SU-DHL-6 (cell line): ENCODE data around the gene TNP2.

Experiments used
- EZH2phosphoT487 ChIP-seq: fragments of 200-600 bp; sonication (generic), shearing (Covaris generic); conservative IDR thresholded peaks from 2 replicates; pipeline ENCODE4 v1.6.1; 2018; ENCODE audit warnings: mild to moderate bottlenecking, antibody characterized with exemption, low read length, moderate library complexity, mixed read lengths
- TF ChIP-seq, protein P1 (sequence below): fragments of 200-600 bp; sonication (generic); IDR thresholded peaks from one replicate; pipeline ENCODE4 v1.5.1; 2017; ENCODE audit warnings: antibody characterized with exemption, mild to moderate bottlenecking, low read length, moderate library complexity; ENCODE audit not compliant: insufficient read depth, poor library complexity, severe bottlenecking

GRCh38 chr16:11233727-11234376 lies 35.3 kb downstream of the TNP2 start:
- TF ChIP-seq, protein P1, sequence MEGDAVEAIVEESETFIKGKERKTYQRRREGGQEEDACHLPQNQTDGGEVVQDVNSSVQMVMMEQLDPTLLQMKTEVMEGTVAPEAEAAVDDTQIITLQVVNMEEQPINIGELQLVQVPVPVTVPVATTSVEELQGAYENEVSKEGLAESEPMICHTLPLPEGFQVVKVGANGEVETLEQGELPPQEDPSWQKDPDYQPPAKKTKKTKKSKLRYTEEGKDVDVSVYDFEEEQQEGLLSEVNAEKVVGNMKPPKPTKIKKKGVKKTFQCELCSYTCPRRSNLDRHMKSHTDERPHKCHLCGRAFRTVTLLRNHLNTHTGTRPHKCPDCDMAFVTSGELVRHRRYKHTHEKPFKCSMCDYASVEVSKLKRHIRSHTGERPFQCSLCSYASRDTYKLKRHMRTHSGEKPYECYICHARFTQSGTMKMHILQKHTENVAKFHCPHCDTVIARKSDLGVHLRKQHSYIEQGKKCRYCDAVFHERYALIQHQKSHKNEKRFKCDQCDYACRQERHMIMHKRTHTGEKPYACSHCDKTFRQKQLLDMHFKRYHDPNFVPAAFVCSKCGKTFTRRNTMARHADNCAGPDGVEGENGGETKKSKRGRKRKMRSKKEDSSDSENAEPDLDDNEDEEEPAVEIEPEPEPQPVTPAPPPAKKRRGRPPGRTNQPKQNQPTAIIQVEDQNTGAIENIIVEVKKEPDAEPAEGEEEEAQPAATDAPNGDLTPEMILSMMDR, result no peak
- TF ChIP-seq EZH2phosphoT487, result no peak
